HL-60 (cell line): ENCODE results near the gene MRPS2.

Experiments used
- CTCF ChIP-seq: IDR thresholded peaks from one replicate; pipeline ENCODE4 v1.5.1; 2011; ENCODE audit warnings: low read length, control low read depth, inconsistent platforms; ENCODE audit not compliant: insufficient read depth
- POLR2AphosphoS5 ChIP-seq: IDR thresholded peaks from 2 replicates; pipeline ENCODE4 v1.6.1; 2012; ENCODE audit warnings: low read depth

- TF ChIP-seq CTCF (no peak), POLR2AphosphoS5 (no peak)
These were observed 14.8 kb downstream of the MRPS2 start for GRCh38 chr9:135515083-135515951.
